ENCODE measurements around the gene TTYH2. TPM values are rescaled to one million over a fixed set of nuclear protein-coding genes. Genes with fewer than 3 reads are reported as not detected.

TTYH2 gene
- total and polyA plus RNA-seq, 7 donors, result 0.60 to 10.0 (median 4.9) TPM

- WGBS, 2 donors, result 2 to 12% methylated on average over 5 of the region's 5 CpGs
- Histone ChIP-seq H3K27me3 (peaks cover 0 to 37% (median 0%) of the 10 kb centered on the region in 3 donors), H3K9me3 (no peaks in the 10 kb centered on the region), H3K27ac (no peak overlapping the region), H3K4me1 (no peaks in the 10 kb centered on the region), H3K4me3 (no peak overlapping the region), H3K36me3 (no peaks in the 10 kb centered on the region)
- DNase-seq, result peak; percentile 74
- intact Hi-C loops (cut with DNase I), result loop anchor here (5.0 kb wide), 1 partner anchor 84 kb away; the partner anchor contains the start of gene TTYH2
- TF ChIP-seq POLR2A (IDR thresholded peaks at IDR 0.05), result no peak
- TF ChIP-seq CTCF (IDR thresholded peaks at IDR 0.05), result peak in 3 of 4 experiments; percentile 6 to 42 (median 38)
These were observed 83.2 kb downstream of the TTYH2 start for GRCh38 chr17:74296548-74296936.

GRCh38 chr17:74297941-74298340 lies 84.6 kb downstream of the TTYH2 start:
- Histone ChIP-seq H3K27ac (no peak overlapping the region), H3K9me3 (no peaks in the 10 kb centered on the region), H3K36me3 (no peaks in the 10 kb centered on the region), H3K27me3 (peaks cover 0 to 37% (median 0%) of the 10 kb centered on the region in 3 donors), H3K4me3 (no peak overlapping the region), H3K4me1 (no peaks in the 10 kb centered on the region)
- TF ChIP-seq POLR2AphosphoS5 (IDR thresholded peaks at IDR 0.05) (no peak), POLR2A (IDR thresholded peaks at IDR 0.05) (no peak), EP300 (IDR thresholded peaks at IDR 0.05) (no peak), CTCF (IDR thresholded peaks at IDR 0.05) (no peak)
- no peak for DNase-seq
- intact Hi-C loops (cut with DNase I), result loop anchor here (5.0 kb wide), 1 partner anchor 86 kb away; the partner anchor contains the start of gene TTYH2
- 78 to 80% methylated on average over 4 of the region's 4 CpGs for WGBS, 2 donors

- no peak for DNase-seq
- TF ChIP-seq EP300 (IDR thresholded peaks at IDR 0.05) (no peak), POLR2A (IDR thresholded peaks at IDR 0.05) (no peak), POLR2AphosphoS5 (IDR thresholded peaks at IDR 0.05) (no peak)
- no peaks in the 10 kb centered on the region for H3K9me3 ChIP-seq
- no peaks in the 10 kb centered on the region for H3K36me3 ChIP-seq
- 81 to 83% methylated on average over 7 of the region's 7 CpGs for WGBS, 2 donors
- H3K4me1 ChIP-seq, result no peaks in the 10 kb centered on the region
- no peak overlapping the region for H3K4me3 ChIP-seq
- peaks cover 0 to 37% (median 0%) of the 10 kb centered on the region in 3 donors for H3K27me3 ChIP-seq
- intact Hi-C loops (cut with DNase I), result loop anchor here (5.0 kb wide), 1 partner anchor 86 kb away; the partner anchor contains the start of gene TTYH2
- no peak overlapping the region for H3K27ac ChIP-seq
These were observed 85.4 kb downstream of the TTYH2 start for GRCh38 chr17:74298778-74299177.

GRCh38 chr17:74299226-74300009 lies 86.0 kb downstream of the TTYH2 start:
- Histone ChIP-seq H3K27ac (no peak overlapping the region), H3K9me3 (no peaks in the 10 kb centered on the region), H3K4me3 (no peak overlapping the region), H3K4me1 (no peaks in the 10 kb centered on the region), H3K27me3 (peaks cover 0 to 37% (median 0%) of the 10 kb centered on the region in 3 donors), H3K36me3 (no peaks in the 10 kb centered on the region)
- no peak for TF ChIP-seq EP300 (IDR thresholded peaks at IDR 0.05)
- TF ChIP-seq CTCF (IDR thresholded peaks at IDR 0.05), result no peak
- WGBS, 2 donors, result 85 to 86% methylated on average over 11 of the region's 11 CpGs
- intact Hi-C loops (cut with DNase I), result loop anchor here (5.0 kb wide), 1 partner anchor 87 kb away; the partner anchor contains the start of gene TTYH2
- no peak for DNase-seq

- H3K27ac ChIP-seq, result no peak overlapping the region
- 89 to 90% methylated on average over 8 of the region's 8 CpGs for WGBS, 2 donors
- intact Hi-C loops (cut with DNase I), result no loop called here
These were observed 89.9 kb downstream of the TTYH2 start for GRCh38 chr17:74303305-74303704.

More at GRCh38 chr17:74303305-74303704, 89.9 kb downstream of the TTYH2 start:
- Histone ChIP-seq H3K9me3 (peaks cover 0 to 9% (median 3%) of the 10 kb centered on the region in 4 donors), H3K4me1 (no peaks in the 10 kb centered on the region), H3K27me3 (peaks cover 0 to 30% (median 0%) of the 10 kb centered on the region in 3 donors), H3K36me3 (no peaks in the 10 kb centered on the region), H3K4me3 (no peak overlapping the region)
- DNase-seq, result no peak
- no peak for TF ChIP-seq EP300 (IDR thresholded peaks at IDR 0.05)
- TF ChIP-seq POLR2AphosphoS5 (IDR thresholded peaks at IDR 0.05), result no peak
- TF ChIP-seq CTCF (IDR thresholded peaks at IDR 0.05), result no peak
- no peak for TF ChIP-seq POLR2A (IDR thresholded peaks at IDR 0.05)

Measured in sigmoid colon (tissue), 7 donors.